Stimulated activated CD4-positive, alpha-beta T cell treated with anti-CD3 and anti-CD28 coated beads, Interleukin-4, amount 100 ng/mL, for 4 hours (primary cell): ENCODE data around the gene HDLBP.

Experiments
- DNase-seq, 2 experiments: peaks; one replicate each; pipeline ENCODE4 v3.0.0-alpha.2; 2020

Gene HDLBP

GRCh38 chr2:241273210-241274020 is 42.1 kb downstream of the HDLBP start:
- no peak for DNase-seq

GRCh38 chr2:241272303-241273209 is 42.9 kb downstream of the HDLBP start:
- DNase-seq: peak; percentile 30 to 53

- DNase-seq: peak; percentile 51 to 55
Observed at GRCh38 chr2:241271706-241272302, 43.7 kb downstream of the HDLBP start.

DNA sequence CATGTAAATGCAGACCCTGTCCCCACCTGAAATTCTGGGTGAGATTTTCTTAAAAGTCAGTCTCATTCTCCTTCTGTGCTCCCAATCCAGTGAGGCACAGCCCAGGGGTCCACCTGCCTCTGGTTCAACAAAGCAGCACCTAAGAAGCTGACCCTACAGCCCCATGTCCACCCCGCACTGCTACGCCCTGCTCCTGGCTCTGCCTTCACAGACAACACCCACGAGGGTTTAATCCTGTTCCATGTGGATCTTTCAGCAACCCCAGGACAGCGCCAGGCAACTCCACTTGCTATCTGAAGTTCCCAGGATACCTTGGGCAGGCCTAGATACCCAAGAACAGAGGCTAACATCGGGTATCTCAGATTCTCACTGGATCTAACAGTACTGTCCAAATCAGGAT is 44.9 kb downstream of the HDLBP start:
- no peak for DNase-seq

- DNase-seq: no peak
Observed at GRCh38 chr2:241269707-241270520, 45.6 kb downstream of the HDLBP start.

DNA sequence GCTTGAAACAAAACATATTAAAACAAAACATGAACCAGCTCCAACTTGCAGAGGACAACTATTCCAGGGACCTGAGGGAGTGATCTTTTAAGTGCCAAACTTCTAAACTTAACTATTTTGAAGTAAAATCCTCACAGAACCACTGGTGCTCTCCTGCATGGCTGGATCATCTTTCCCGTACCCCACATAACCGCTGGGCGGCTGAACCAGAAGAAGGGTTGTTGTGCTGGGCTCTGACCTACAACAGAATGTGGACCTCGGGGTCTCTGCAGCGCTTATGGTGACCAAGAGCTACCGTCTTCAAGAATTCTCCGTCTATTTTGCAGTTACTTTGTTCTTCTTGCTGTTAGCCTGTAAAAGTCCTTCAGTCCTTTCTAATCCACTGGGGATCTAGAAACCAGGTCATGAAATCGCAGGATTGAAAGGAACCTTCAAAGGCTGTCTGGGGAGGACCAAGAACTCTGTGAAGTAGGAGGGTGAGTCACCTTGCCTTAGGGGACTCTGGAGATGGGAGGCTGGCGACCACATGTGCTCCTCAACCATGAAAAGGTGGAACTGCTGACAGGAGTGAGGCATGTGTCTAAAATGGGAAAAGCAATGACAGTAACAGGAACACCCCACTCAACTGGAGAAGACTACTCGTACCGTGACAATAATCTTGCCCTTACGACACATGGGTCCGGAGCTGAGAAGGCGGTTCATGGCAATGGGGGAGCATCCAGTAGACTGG is 46.6 kb downstream of the HDLBP start:
- no peak for DNase-seq

DNA sequence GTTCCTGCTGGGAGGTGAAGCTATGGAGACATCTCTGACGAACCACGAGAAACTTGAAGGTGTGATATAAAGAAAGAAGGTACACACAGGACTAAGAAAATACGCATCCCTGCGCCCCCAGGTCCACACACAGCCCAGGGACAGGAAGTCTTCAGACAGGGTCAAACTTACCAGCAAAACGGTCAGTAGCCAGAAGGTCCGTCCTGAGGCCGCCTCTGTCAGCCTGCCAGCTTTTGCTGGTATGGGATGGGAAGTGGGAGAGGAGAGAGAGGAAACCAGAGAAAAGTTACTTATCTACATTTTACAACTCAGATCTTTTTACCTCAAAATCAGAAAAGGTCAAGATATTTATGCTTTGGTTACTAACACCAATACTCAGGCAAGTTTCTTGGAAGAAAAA is 47.2 kb downstream of the HDLBP start:
- no peak for DNase-seq

DNA sequence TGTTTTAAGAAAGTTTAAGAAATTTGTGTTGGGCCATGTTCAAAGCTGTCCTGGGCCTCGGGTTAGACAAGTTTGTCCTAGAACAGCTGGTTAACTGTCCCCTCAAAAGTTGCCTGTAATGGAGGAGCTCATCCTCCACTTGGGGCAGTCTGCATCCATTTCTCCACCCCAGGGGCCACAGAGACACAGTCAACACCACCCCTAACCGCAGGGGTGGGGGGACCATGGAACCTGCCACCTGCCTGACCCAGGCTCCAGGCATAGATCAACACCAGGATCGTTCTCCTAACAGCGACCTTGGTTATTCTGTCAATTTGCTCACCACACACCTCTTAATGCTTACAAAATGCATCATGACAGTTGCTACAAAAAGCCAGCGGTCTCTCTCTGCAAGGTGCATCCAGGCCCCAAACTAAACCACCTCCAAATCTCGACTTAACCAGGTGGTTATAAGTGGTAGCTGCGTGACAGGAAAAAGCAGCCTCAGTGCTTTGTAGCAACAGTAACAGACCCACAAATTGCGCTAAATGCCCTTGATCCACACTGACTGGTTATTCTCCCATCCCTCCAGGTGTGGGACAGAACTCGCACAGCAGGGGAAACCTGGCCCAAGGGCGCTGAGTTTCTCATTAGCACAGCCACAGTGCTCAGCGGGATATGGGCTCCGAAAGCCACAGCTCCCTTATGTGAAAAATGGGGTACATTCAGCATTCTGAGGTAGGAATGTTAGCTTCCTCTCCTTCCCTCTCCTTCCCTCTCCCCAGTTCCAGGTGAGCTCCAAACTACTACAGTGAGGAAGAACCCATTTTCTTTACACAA is 48.0 kb downstream of the HDLBP start:
- DNase-seq: no peak

DNA sequence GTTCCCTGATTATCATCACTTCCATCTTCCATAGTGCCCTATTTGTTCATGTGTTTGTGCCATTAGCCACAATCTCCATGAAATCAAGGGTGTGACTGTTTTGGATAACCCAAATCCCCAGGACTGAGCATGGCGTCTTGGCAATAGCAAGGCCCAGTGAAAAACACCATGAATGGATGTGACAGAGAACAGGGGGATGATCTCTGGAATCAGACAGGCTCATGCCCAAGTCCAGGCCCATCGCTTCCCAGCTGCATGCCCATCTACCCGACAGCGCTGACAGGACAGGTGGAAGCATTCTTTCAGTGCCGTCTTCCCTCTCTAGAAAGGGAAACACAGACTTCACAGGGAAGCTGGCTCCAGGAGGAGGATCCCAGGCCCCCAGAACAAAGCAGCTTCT is 50.0 kb downstream of the HDLBP start:
- DNase-seq: no peak

GRCh38 chr2:241263061-241263460 is 52.4 kb downstream of the HDLBP start:
- no peak for DNase-seq

- no peak for DNase-seq
Observed at GRCh38 chr2:241261628-241262027, 53.8 kb downstream of the HDLBP start.

- no peak for DNase-seq
Observed at GRCh38 chr2:241260911-241261310, 54.6 kb downstream of the HDLBP start.

DNA sequence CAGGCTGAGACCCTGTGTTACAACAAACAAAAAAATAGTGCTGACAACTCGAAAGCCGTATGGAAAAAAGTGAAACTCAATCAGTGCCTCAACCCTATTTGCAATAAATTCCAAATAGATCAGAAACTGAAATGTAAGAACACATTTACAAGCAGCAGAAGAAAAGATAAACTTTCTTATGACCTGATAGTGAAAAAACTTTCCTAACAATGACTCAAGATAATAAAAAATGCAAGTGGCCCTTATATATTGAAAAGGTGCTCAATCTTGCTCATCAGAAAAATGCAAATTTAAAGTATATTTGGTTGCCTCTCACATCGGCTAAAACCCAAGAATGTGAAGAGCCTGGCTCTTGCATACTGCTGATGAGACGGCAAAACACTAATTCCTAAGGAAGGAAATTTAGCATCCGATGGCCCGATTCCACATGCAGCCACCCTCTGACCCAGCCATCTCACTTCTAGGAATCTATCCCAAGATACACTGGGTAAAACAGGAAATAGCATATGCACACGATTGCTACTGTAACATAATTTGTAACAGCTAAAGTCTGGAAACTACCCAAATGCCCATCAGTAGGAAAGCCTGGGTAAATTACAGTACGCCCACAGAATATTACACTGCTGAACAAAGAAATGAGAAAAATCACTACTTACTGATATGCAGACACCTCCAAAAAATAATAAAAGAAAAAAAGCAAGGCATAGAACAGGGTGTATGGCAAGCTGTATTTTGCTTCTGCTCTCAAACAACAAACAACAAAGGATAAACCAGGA is 56.8 kb downstream of the HDLBP start:
- no peak for DNase-seq

DNA sequence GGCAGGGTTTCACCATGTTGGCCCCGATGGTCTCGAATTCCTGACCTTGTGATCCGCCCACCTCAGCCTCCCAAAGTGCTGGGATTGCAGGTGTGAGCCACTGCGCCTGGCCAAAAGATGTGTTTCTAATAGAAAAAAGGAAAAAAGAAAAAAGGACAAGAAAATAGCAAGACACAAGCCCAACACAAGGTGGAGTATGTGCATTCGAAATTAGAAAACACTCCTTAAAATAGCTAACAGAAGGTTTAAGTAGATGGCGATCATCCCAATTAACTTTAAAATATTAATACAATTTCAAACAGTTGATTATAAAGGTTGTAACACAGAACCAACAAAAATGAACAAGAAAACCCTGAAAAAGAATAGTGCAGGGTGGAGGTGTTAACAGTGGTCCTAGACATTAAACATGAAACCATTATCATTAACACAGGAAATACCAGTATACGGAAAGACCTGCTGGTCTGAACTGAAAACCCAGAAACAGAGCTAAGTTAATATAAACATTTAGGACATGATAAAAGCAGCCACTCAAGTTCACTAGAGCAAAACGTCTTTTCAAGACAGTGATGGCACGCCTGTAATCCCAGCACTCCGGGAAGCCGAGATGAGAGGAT is 57.9 kb downstream of the HDLBP start:
- no peak for DNase-seq

DNA sequence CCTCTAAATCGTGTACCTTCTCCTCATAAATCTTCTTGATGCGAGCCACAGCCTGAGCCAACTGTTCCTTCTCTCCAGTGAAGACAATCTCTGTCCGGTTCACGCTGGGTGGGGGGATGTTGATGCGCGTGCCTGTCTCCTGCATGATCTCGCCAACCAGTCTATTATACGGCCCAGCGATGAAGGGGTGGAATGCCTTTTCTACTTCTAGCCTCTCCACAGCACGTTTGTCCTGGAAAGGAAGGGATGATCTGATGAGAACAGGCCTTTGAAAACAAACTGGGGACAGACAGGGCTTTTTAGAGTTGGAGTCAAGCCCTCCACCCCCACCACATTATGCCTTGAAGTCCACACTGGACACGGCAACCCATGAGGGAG is 59.3 kb downstream of the HDLBP start:
- DNase-seq: no peak

GRCh38 chr2:241255542-241256167 is 59.8 kb downstream of the HDLBP start:
- no peak for DNase-seq

- DNase-seq: no peak
Observed at GRCh38 chr2:241254904-241255351, 60.5 kb downstream of the HDLBP start.

DNA sequence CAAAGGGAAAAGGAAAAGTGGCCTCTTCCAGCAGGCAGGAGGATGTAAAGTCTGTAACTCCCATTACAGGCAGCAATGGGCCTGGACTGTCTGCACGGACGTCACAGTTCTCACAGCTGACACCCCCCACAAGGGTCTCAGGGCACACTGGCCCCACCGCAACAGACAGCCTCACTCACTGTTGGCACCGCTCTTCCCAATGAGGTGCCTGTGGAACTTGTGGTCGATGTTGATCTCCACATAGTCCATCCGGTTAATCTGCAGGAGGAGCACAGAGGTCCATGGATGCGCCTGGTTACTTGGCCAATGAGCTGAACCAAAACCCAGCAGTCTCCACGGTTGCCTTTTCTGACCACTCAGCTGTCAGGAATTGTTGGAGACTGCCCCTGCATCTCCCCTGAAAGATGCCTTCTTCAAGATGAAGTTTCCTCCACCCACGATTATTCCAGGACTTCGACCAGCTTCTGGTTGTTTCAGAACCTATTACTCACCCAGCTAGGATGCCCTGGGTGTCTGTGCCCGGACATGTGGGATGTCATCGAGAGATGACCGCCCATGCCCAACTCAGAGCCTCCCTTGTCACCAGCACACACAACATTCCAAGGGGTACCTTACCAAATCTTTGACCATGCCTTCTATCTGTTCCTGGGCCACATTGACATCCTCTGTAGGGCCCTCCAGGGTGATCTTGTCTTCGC is 62.5 kb downstream of the HDLBP start:
- DNase-seq: no peak

DNA sequence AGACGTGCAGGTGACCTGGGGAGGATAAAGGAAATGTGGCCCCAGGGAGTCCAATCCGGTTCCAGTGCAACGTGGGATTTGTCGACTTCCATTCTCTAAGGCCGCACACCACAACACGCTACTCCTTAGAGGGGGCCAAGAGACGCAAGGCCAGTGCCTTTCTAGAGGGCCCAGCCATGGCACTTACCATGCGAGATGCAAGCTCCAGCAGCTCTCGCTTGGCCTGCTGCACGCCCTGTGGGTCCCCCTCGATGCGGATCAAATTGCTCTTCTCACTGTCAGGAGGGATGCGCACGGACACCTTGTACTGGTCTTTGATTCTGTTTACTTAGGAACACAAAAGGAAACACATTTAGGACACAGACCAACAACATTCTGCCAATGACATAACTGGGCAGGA is 65.8 kb downstream of the HDLBP start:
- DNase-seq: no peak
